Measurements from ENCODE around the gene TLCD1.

- TF ChIP-seq CTCF (IDR thresholded peaks at IDR 0.05) (no peak), POLR2A (IDR thresholded peaks at IDR 0.05) (no peak), POLR2AphosphoS5 (IDR thresholded peaks at IDR 0.05) (no peak), EP300 (IDR thresholded peaks at IDR 0.05) (no peak)
Observed at GRCh38 chr17:28675490-28675889, 50.5 kb downstream of the TLCD1 start.

Measured in upper lobe of left lung (tissue), 4 donors.